H9 (cell line): ENCODE results near the gene WFS1. TPM values are rescaled to one million over a fixed set of nuclear protein-coding genes. Genes with fewer than 3 reads are reported as not detected.

Experiments
- DNase-seq: peaks from one replicate; pipeline ENCODE4 v3.0.0-alpha.2; 2017
- H2AFZ ChIP-seq: one replicate; pipeline ENCODE4 v1.6.1; 2013; ENCODE audit warnings: mild to moderate bottlenecking, low read length, control low read depth, moderate library complexity
- H2AK5ac ChIP-seq: 2 replicates; pipeline ENCODE4 v1.6.1; 2013; ENCODE audit warnings: low read length, control low read depth, mixed read lengths; ENCODE audit not compliant: insufficient read length
- H2BK120ac ChIP-seq: one replicate; pipeline ENCODE4 v1.6.1; 2013; ENCODE audit warnings: low read depth, mild to moderate bottlenecking, low read length, control low read depth, inconsistent platforms; ENCODE audit not compliant: poor library complexity, severe bottlenecking
- H2BK12ac ChIP-seq: 2 replicates; pipeline ENCODE4 v1.6.1; 2013; ENCODE audit warnings: low read length, control low read depth, mixed read lengths, low read depth; ENCODE audit not compliant: insufficient read length
- H2BK15ac ChIP-seq: 2 replicates; pipeline ENCODE4 v1.6.1; 2013; ENCODE audit warnings: low read depth, low read length, control low read depth
- H2BK20ac ChIP-seq: one replicate; pipeline ENCODE4 v1.6.1; 2013; ENCODE audit warnings: low read depth, mild to moderate bottlenecking, low read length, control low read depth, inconsistent platforms; ENCODE audit not compliant: poor library complexity, severe bottlenecking
- H2BK5ac ChIP-seq: 2 replicates; pipeline ENCODE4 v1.6.1; 2013; ENCODE audit warnings: low read length, control low read depth, mixed read lengths; ENCODE audit not compliant: insufficient read length
- H3K14ac ChIP-seq: 2 replicates; pipeline ENCODE4 v1.6.1; 2013; ENCODE audit warnings: low read length, control low read depth; ENCODE audit not compliant: insufficient read depth
- H3K18ac ChIP-seq: 2 replicates; pipeline ENCODE4 v1.6.1; 2013; ENCODE audit warnings: low read depth, mild to moderate bottlenecking, mixed read lengths, low read length, control low read depth; ENCODE audit not compliant: insufficient read length
- H3K23ac ChIP-seq: 2 replicates; pipeline ENCODE4 v1.6.1; 2013; ENCODE audit warnings: low read length, control low read depth, mixed read lengths, low read depth; ENCODE audit not compliant: insufficient read length
- H3K23me2 ChIP-seq: 2 replicates; pipeline ENCODE4 v1.6.1; 2013; ENCODE audit warnings: low read depth, mild to moderate bottlenecking, mixed read lengths, low read length, control low read depth; ENCODE audit not compliant: insufficient read length, poor library complexity, severe bottlenecking
- H3K27ac ChIP-seq: 2 replicates; pipeline ENCODE4 v1.5.1; 2013; ENCODE audit warnings: low read length, control low read depth, mixed read lengths, low read depth; ENCODE audit not compliant: insufficient read length
- H3K27me3 ChIP-seq: 2 replicates; pipeline ENCODE4 v1.6.1; 2013; ENCODE audit warnings: low read length, control low read depth, inconsistent platforms; ENCODE audit not compliant: insufficient read depth
- H3K4ac ChIP-seq: 2 replicates; pipeline ENCODE4 v1.6.1; 2013; ENCODE audit warnings: low read depth, mild to moderate bottlenecking, control low read depth, inconsistent platforms, low read length, moderate library complexity
- H3K4me1 ChIP-seq: 2 replicates; pipeline ENCODE4 v1.6.1; 2013; ENCODE audit warnings: low read length, control low read depth, inconsistent platforms; ENCODE audit not compliant: insufficient read depth
- H3K4me2 ChIP-seq: 2 replicates; pipeline ENCODE4 v1.6.1; 2013; ENCODE audit warnings: low read length, control low read depth, mixed read lengths; ENCODE audit not compliant: insufficient read length, insufficient read depth
- H3K56ac ChIP-seq: 2 replicates; pipeline ENCODE4 v1.6.1; 2013; ENCODE audit warnings: low read depth, mild to moderate bottlenecking, mixed read lengths, low read length, control low read depth; ENCODE audit not compliant: insufficient read length
- H3K79me1 ChIP-seq: 2 replicates; pipeline ENCODE4 v1.6.1; 2013; ENCODE audit warnings: low read depth, mild to moderate bottlenecking, moderate library complexity, low read length, control low read depth, inconsistent platforms; ENCODE audit not compliant: insufficient read depth, poor library complexity, severe bottlenecking
- H3K79me2 ChIP-seq: 2 replicates; pipeline ENCODE4 v1.6.1; 2013; ENCODE audit warnings: low read length, control low read depth, inconsistent platforms; ENCODE audit not compliant: insufficient read depth
- H3K9ac ChIP-seq: 2 replicates; pipeline ENCODE4 v1.6.1; 2013; ENCODE audit warnings: low read length, control low read depth, mixed read lengths; ENCODE audit not compliant: insufficient read length; ENCODE audit errors: extremely low read depth
- H3K9me3 ChIP-seq: one replicate; pipeline ENCODE4 v1.6.1; 2013; ENCODE audit warnings: low read depth, low read length, inconsistent platforms; ENCODE audit not compliant: control insufficient read depth
- H3T11ph ChIP-seq: one replicate; pipeline ENCODE4 v1.6.1; 2013; ENCODE audit warnings: mild to moderate bottlenecking, low read length, control low read depth, inconsistent platforms
- H4K20me1 ChIP-seq: one replicate; pipeline ENCODE4 v1.6.1; 2013; ENCODE audit not compliant: control insufficient read depth, insufficient read length, insufficient read depth
- H4K5ac ChIP-seq: 2 replicates; pipeline ENCODE4 v1.6.1; 2013; ENCODE audit warnings: low read depth, mild to moderate bottlenecking, mixed read lengths, low read length, control low read depth; ENCODE audit not compliant: insufficient read length
- H4K8ac ChIP-seq: replicated peaks from 2 replicates; pipeline ENCODE4 v1.6.1; 2013; ENCODE audit warnings: low read length, control low read depth, mixed read lengths, low read depth; ENCODE audit not compliant: insufficient read length
- H4K91ac ChIP-seq: 2 replicates; pipeline ENCODE4 v1.6.1; 2013; ENCODE audit warnings: low read depth, mild to moderate bottlenecking, moderate library complexity, mixed read lengths, low read length, control low read depth; ENCODE audit not compliant: insufficient read length
- H3K27ac Mint-ChIP-seq, 3 experiments: 2 replicates in 2 of 3; 3 replicates in 1 of 3; pipeline ENCODE4 v1.8.0; 2020 to 2021; ENCODE audit warnings: mixed read lengths in 3 of 3, mild to moderate bottlenecking in 1 of 3, moderate library complexity in 1 of 3
- H3K27me3 Mint-ChIP-seq: 2 replicates; pipeline ENCODE4 v1.8.0; 2021; ENCODE audit warnings: low read depth, mild to moderate bottlenecking, moderate library complexity, mixed read lengths
- H3K36me3 Mint-ChIP-seq, 3 experiments: 2 replicates in 2 of 3; 3 replicates in 1 of 3; pipeline ENCODE4 v1.8.0; 2020 to 2021; ENCODE audit warnings: low read depth in 3 of 3, mixed read lengths in 3 of 3; ENCODE audit not compliant: insufficient read depth in 1 of 3
- H3K4me1 Mint-ChIP-seq, 2 experiments: 2 replicates each; pipeline ENCODE4 v1.8.0; 2020; ENCODE audit warnings: mixed read lengths in 2 of 2
- H3K4me3 Mint-ChIP-seq, 2 experiments: 2 replicates in 1 of 2; 3 replicates in 1 of 2; pipeline ENCODE4 v1.8.0; 2020 to 2021; ENCODE audit warnings: mild to moderate bottlenecking in 2 of 2, mixed read lengths in 2 of 2, moderate library complexity in 1 of 2
- H3K9me3 Mint-ChIP-seq, 2 experiments: 2 replicates in 1 of 2; 3 replicates in 1 of 2; pipeline ENCODE4 v1.8.0; 2020; ENCODE audit warnings: mild to moderate bottlenecking in 2 of 2, mixed read lengths in 2 of 2, moderate library complexity in 1 of 2
- WGBS: extraction: QIAGEN DNeasy Blood & Tissue Kit; methylation state at CpG from one replicate; pipeline ENCODE4 v1.1.7; 2013; ENCODE audit warnings: missing lambda C conversion rate, low lambda C conversion rate, mixed read lengths; ENCODE audit not compliant: insufficient read length; ENCODE audit errors: extremely low coverage; 5-methylcytosine and 5-hydroxymethylcytosine counted together
- total RNA-seq: library from RNA; stranded (reverse); gene quantifications from 2 replicates; pipeline ENCODE4 v1.2.1, GENCODE V29; 2021
- TF ChIP-seq, protein P1 (sequence below): fragments of 200-600 bp; sonication (generic); conservative IDR thresholded peaks from 3 replicates; pipeline ENCODE4 v1.8.0; 2021; ENCODE audit warnings: antibody characterized with exemption, mild to moderate bottlenecking

Gene WFS1
- total RNA-seq, 1 experiment from 2014 or later: 18.9 TPM

DNA sequence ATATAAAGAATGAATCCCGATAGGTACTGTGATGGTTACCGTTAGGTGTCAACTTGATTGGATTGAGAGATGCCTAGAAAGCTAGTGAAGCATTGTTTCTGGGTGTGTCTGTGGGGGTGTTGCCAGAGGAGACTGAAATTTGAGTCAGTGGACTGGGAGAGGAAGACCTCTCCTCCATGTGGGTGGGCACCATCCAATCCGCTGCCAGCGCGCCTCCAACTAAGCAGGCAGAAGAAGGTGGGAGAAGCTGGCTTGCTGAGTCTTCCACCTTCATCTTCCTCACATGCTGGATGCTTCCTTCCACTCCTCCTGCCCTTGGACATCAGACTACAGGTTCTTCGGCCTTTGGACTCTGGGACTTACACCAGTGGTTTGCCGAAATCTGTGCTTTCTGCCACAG lies 40.1 kb downstream of the WFS1 start:
- no CpG with 5 or more reads among the region's 7 CpGs for WGBS
- Histone ChIP-seq H4K8ac (no peak overlapping the region), H4K5ac (no peak overlapping the region), H3K27ac (no peak overlapping the region), H3T11ph (no peak overlapping the region), H3K27me3 (peaks cover 3% of the 10 kb centered on the region; the same call in 1 of the 2 replicates), H2BK5ac (no peak overlapping the region), H3K18ac (no peak overlapping the region), H3K9me3 (no peaks in the 10 kb centered on the region), H3K4me1 (no peaks in the 10 kb centered on the region), H3K9ac (no peak overlapping the region), H2BK12ac (no peak overlapping the region), H3K79me2 (no peaks in the 10 kb centered on the region), H3K14ac (no peak overlapping the region), H3K23ac (no peak overlapping the region), H2AK5ac (no peak overlapping the region), H2BK15ac (no peak overlapping the region), H3K56ac (no peak overlapping the region), H3K4ac (no peak overlapping the region), H3K23me2 (no peaks in the 10 kb centered on the region), H3K79me1 (no peaks in the 10 kb centered on the region), H4K20me1 (no peaks in the 10 kb centered on the region), H2BK120ac (no peak overlapping the region), H2AFZ (no peak overlapping the region), H2BK20ac (no peak overlapping the region), H3K4me2 (peak overlapping the region; percentile 2), H4K91ac (no peak overlapping the region)
- peaks cover 5 to 7% of the 10 kb centered on the region in 2 experiments; a peak in 4 of 5 replicates for H3K9me3 Mint-ChIP-seq
- no peak overlapping the region for H3K27ac Mint-ChIP-seq
- DNase-seq: no peak
- H3K36me3 Mint-ChIP-seq: peaks cover 4% of the 10 kb centered on the region in 3 experiments; a peak in 4 of 7 replicates
- TF ChIP-seq, protein P1, sequence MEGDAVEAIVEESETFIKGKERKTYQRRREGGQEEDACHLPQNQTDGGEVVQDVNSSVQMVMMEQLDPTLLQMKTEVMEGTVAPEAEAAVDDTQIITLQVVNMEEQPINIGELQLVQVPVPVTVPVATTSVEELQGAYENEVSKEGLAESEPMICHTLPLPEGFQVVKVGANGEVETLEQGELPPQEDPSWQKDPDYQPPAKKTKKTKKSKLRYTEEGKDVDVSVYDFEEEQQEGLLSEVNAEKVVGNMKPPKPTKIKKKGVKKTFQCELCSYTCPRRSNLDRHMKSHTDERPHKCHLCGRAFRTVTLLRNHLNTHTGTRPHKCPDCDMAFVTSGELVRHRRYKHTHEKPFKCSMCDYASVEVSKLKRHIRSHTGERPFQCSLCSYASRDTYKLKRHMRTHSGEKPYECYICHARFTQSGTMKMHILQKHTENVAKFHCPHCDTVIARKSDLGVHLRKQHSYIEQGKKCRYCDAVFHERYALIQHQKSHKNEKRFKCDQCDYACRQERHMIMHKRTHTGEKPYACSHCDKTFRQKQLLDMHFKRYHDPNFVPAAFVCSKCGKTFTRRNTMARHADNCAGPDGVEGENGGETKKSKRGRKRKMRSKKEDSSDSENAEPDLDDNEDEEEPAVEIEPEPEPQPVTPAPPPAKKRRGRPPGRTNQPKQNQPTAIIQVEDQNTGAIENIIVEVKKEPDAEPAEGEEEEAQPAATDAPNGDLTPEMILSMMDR: no peak
- peaks cover 49% of the 10 kb centered on the region for H3K27me3 Mint-ChIP-seq
- peak overlapping the region; percentile 50 to 78 for H3K4me3 Mint-ChIP-seq
- peaks cover 10 to 13% of the 10 kb centered on the region in 2 experiments; a peak in 3 of 4 replicates for H3K4me1 Mint-ChIP-seq
